Skeletal muscle tissue (tissue), 4 donors: ENCODE data around the gene LXN. TPM values are rescaled to one million over a fixed set of nuclear protein-coding genes. Genes with fewer than 3 reads are reported as not detected.
A peak's percentile ranks its signal among the peaks of the same experiment; 100 is the strongest.

ENCODE experiments used
- H3K27ac ChIP-seq: one replicate; pipeline ENCODE4 v1.7.0; 2013; ENCODE audit warnings: mild to moderate bottlenecking, low read depth, low read length, inconsistent platforms
- H3K27me3 ChIP-seq, 3 donors: one replicate each; pipeline ENCODE4 v1.7.0; 2013; ENCODE audit warnings: low read length in 3 of 3; ENCODE audit not compliant: control insufficient read depth in 3 of 3, insufficient read depth in 3 of 3
- H3K36me3 ChIP-seq, 3 donors: one replicate each; pipeline ENCODE4 v1.7.0; 2013; ENCODE audit warnings: low read length in 3 of 3; ENCODE audit not compliant: control insufficient read depth in 3 of 3, insufficient read depth in 3 of 3
- H3K4me1 ChIP-seq, 3 donors: one replicate each; pipeline ENCODE4 v1.7.0; 2013; ENCODE audit warnings: low read length in 3 of 3, mild to moderate bottlenecking in 3 of 3; ENCODE audit not compliant: control insufficient read depth in 3 of 3, insufficient read depth in 3 of 3
- H3K4me3 ChIP-seq, 3 donors: one replicate each; pipeline ENCODE4 v1.7.0; 2013; ENCODE audit warnings: low read length in 3 of 3
- H3K9ac ChIP-seq, 3 donors: one replicate each; pipeline ENCODE4 v1.7.0; 2013; ENCODE audit warnings: low read length in 3 of 3, mild to moderate bottlenecking in 3 of 3, moderate library complexity in 2 of 3, low read depth in 1 of 3
- H3K9me3 ChIP-seq, 3 donors: one replicate each; pipeline ENCODE4 v1.7.0; 2013; ENCODE audit warnings: low read length in 3 of 3; ENCODE audit not compliant: control insufficient read depth in 3 of 3
- total RNA-seq: library from RNA; depleted of rRNA; stranded (reverse); fragments of >200 nt; gene quantifications from one replicate; pipeline ENCODE4 v1.2.3, GENCODE V29; 2014
- donor health status: Osteomylitis.

The LXN gene
- total RNA-seq, 1 donor from 2014 or later, result 15.7 TPM

DNA sequence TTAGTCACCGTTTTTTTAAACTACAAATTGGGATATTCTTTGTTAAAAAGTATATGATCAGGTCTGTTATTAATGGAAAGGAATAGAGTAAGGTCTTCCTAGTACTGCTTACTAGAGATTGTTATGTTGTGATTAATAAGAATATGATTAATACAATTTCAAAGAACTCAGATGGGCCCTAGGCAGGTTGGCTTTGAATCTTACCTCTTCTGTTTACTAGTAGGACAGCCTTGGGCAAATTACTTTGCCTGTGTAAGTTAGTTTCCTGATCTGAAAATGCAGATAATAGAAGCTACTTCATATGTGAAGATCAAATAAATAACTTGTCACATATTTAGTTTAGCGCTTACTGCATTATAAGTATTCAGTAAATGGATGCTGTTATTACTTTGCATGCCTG is 21.3 kb downstream of the LXN start:
- Histone ChIP-seq H3K27me3 (no peaks in the 10 kb centered on the region), H3K4me3 (no peak overlapping the region), H3K27ac (no peak overlapping the region), H3K9ac (no peak overlapping the region), H3K36me3 (peaks cover 19 to 59% (median 41%) of the 10 kb centered on the region in 3 donors), H3K4me1 (peaks cover 0 to 5% (median 3%) of the 10 kb centered on the region in 3 donors), H3K9me3 (no peaks in the 10 kb centered on the region)

DNA sequence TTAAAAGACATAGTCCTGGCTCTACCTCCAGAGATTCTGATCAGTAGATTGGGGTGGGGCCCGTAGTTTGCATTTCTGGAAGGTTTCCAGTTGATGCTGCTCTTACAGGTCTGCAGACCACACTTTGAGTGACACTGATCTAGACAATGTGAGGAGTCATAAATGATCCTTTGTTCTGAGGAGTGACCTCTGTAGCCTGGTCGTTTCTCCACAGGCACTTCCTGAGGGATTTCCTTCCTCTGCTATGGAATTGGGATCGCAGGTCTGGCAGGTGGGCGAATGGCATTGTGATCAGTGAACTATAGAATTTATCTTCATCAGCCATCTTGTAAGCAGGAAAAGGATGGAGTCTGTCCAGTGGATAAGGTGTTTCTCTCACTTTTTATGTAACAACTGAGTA is 22.7 kb downstream of the LXN start:
- H3K9ac ChIP-seq, result no peak overlapping the region
- H3K9me3 ChIP-seq, result no peaks in the 10 kb centered on the region
- H3K4me1 ChIP-seq, result peaks cover 7 to 14% (median 10%) of the 10 kb centered on the region in 3 donors
- H3K4me3 ChIP-seq, result no peak overlapping the region
- no peak overlapping the region for H3K27ac ChIP-seq
- H3K27me3 ChIP-seq, result no peaks in the 10 kb centered on the region
- H3K36me3 ChIP-seq, result peaks cover 16 to 52% (median 33%) of the 10 kb centered on the region in 3 donors

DNA sequence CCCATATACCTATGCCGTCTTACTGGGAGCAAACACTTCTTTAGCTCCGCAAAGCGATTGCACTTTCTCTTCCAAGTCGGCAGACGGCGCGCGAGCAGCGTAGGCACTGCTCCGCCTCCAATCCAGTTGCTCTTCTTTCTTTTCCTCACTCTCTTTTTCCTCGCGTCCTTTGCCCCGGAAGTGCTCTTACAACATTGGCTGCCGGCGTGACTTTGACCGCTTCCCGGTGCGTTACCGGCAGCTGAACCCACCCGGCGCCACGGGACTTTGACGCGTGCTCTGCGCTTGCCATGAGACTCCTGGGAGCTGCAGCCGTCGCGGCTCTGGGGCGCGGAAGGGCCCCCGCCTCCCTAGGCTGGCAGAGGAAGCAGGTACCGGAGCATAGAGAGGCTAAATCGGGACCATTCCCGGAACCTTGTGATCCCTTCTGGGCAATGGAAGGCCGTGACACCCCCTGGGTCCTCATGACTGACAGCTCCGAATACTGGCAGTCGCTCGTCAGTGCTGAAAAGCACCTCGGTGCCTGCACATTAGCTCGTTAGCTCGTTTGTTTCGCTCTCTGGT is 28.0 kb downstream of the LXN start, which contains the start of gene GFM1:
GFM1 (plus strand) TSS at position 183 of the 564 bp plus-strand sequence; CDS start at position 291, 108 bp downstream.
- H3K9me3 ChIP-seq, result no peaks in the 10 kb centered on the region
- H3K4me1 ChIP-seq, result peaks cover 7 to 14% (median 10%) of the 10 kb centered on the region in 3 donors
- peak within 1 kb of the TSS; percentile 86 to 94 (median 93) for H3K9ac ChIP-seq
- H3K27ac ChIP-seq, result peak within 1 kb of the TSS; percentile 94
- H3K27me3 ChIP-seq, result no peaks in the 10 kb centered on the region
- peak within 1 kb of the TSS; percentile 80 to 99 (median 97) for H3K4me3 ChIP-seq
- H3K36me3 ChIP-seq, result peaks cover 0 to 24% (median 4%) of the 10 kb centered on the region in 3 donors

DNA sequence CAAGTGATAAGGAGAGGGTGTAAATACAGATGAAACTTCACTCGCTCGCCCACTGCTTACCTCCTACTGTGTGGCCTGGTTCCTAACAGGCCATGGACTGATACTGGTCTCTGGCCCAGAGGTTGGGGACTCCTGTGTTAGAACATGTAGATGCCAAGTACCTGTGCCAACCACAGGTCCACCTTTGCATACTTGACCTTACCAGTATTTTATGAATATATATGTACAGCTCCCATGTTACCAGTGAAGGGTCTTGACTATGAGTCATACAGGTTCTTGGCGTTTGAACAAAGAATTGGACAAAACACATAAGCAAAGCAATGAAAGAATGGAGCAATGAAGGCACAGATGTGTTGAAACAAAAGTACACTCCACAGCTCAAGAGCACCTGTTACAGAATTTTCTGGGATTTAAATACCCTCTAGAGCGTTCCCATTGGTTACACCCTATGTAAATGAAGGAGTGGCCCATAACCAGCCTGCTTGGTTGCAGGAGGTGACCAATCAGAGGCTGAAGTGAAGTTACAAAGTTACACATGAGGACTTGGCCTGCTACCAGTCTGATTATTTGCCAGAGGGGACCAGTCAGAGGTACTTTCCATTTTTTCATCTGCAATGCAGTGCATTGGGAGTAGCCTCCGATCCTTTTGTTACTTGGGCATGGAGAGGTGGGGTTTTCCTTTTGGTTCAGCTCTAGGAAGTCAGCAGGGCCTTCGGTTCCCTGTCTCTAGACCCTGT is 29.8 kb downstream of the LXN start:
- H3K9ac ChIP-seq, result no peak overlapping the region
- H3K4me3 ChIP-seq, result no peak overlapping the region
- peaks cover 7 to 14% (median 10%) of the 10 kb centered on the region in 3 donors for H3K4me1 ChIP-seq
- no peaks in the 10 kb centered on the region for H3K9me3 ChIP-seq
- H3K36me3 ChIP-seq, result peaks cover 0 to 16% (median 2%) of the 10 kb centered on the region in 3 donors
- H3K27me3 ChIP-seq, result no peaks in the 10 kb centered on the region
- H3K27ac ChIP-seq, result no peak overlapping the region

DNA sequence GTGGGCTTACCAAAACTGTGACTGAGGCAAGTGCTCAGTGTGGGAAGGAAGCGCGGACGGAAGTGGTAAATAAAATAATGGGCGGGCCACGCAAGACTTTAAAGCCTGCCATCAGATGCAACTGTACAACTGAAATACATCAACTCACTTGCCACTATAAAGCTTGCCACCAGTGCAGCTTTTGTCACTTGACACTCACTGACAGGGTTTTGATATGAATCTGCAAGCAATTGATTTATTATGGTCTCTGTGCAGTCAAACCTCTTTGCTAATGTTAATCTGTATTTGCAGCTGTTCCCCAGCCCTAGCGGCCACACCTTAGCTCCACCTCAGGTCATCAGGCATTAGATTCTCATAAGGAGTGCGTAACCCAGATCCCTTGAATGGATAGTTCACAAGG is 30.4 kb downstream of the LXN start:
- no peak overlapping the region for H3K9ac ChIP-seq
- no peak overlapping the region for H3K4me3 ChIP-seq
- H3K27me3 ChIP-seq, result no peaks in the 10 kb centered on the region
- H3K4me1 ChIP-seq, result peaks cover 7 to 14% (median 10%) of the 10 kb centered on the region in 3 donors
- peaks cover 0 to 10% (median 2%) of the 10 kb centered on the region in 3 donors for H3K36me3 ChIP-seq
- H3K27ac ChIP-seq, result no peak overlapping the region
- no peaks in the 10 kb centered on the region for H3K9me3 ChIP-seq

DNA sequence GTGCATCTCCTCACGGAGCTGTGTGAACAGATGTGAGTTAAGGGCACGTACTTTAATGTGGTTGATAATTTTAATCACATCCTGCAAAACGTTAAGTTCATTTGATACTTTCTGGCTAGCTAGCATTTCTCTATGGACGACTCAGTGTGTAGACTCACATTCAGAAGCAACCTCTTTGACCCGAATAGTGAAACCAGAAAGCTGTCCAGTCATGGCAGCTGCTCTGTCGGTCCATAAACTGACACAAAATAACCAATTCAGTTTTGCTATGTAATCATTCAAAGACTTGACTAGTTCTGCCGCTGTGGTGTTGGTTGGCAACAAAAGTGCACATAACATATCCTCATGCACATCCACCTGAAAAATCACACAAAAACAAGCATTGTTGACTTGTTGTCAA is 31.8 kb downstream of the LXN start:
- H3K4me3 ChIP-seq, result no peak overlapping the region
- H3K27me3 ChIP-seq, result no peaks in the 10 kb centered on the region
- H3K9ac ChIP-seq, result no peak overlapping the region
- H3K36me3 ChIP-seq, result no peaks in the 10 kb centered on the region
- H3K9me3 ChIP-seq, result no peaks in the 10 kb centered on the region
- H3K4me1 ChIP-seq, result peaks cover 3 to 6% (median 3%) of the 10 kb centered on the region in 3 donors
- H3K27ac ChIP-seq, result no peak overlapping the region

DNA sequence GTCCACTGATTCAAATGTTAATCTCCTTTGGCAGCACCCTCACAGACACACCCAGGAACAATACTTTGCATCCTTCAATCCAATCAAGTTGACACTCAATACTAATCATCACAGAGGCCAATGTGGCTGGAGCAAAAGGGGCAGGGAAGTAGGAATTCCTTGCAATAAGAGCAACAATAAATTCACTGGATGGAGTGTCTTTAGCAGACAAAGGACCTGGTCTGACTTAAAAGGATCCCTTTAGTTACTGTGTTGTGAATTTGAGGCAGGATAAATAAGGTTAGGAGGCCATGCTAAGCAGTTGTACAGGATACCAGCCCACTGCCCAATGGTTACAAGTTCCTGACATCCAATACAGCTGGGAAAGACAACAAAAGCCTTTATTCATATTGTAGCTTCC is 40.5 kb downstream of the LXN start:
- Histone ChIP-seq H3K36me3 (no peaks in the 10 kb centered on the region), H3K4me3 (no peak overlapping the region), H3K9me3 (no peaks in the 10 kb centered on the region), H3K9ac (no peak overlapping the region), H3K27ac (no peak overlapping the region), H3K27me3 (no peaks in the 10 kb centered on the region), H3K4me1 (no peaks in the 10 kb centered on the region)

DNA sequence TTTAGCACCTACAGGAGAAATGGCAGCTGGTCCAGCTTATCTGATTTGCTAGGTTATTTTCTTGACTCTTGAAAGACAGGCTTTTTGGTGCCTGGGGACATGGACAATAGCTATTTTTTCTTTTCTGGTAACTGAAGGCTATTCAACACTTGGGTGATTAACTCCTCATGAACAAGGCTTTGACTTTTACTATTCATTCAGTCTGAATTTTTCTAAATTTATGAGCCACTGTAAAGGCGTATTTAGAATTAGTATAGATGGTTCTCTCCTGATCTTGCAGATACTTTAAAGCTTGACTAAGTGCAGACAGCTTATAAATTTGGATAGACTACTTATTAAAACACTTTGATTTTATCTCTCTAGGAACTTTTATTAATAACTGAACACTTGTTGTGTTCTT is 46.6 kb downstream of the LXN start:
- no peak overlapping the region for H3K9ac ChIP-seq
- no peaks in the 10 kb centered on the region for H3K36me3 ChIP-seq
- no peaks in the 10 kb centered on the region for H3K4me1 ChIP-seq
- H3K9me3 ChIP-seq, result no peaks in the 10 kb centered on the region
- H3K27me3 ChIP-seq, result no peaks in the 10 kb centered on the region
- H3K27ac ChIP-seq, result no peak overlapping the region
- H3K4me3 ChIP-seq, result no peak overlapping the region

DNA sequence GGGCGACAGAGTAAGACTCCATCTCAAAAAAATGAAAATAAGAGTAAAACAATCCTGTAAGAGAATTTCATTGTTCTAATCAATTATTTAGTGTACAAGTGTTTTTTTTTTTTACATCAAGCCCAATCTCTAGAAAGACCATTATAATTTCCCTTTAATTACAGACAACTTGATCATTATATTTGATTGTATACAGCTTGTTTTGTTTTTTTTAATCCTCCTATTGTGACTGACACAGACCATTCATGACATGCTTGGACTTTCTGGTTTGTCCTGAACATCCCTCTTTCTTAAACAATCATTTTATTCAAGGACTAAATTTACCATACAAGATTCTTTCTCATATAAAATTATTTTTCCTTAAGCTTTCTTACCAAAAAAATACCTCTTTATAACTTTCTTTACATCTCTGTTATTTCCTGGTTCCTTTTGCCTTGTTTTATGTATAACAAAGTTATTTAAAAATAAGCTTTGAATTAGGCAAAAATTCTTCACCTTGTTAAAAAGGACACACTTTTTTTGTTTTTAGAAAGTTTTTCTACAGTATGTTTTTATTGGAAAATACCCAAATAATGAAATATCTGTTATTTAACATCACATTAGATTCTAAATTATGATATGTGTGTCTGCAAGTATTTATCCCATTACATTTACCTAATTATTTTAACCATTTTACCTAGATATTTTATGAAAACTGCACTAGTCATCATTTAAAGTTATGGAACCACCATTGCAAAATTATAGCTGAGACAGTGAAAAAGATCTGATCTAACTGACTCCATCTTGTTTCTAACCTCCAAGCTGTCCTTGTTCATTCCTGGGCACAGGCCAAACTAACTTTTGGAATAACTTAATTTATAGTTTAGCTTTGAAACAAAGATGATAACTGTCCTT is 54.2 kb downstream of the LXN start:
- no peaks in the 10 kb centered on the region for H3K27me3 ChIP-seq
- no peaks in the 10 kb centered on the region for H3K9me3 ChIP-seq
- H3K36me3 ChIP-seq, result no peaks in the 10 kb centered on the region
- no peaks in the 10 kb centered on the region for H3K4me1 ChIP-seq
- H3K9ac ChIP-seq, result no peak overlapping the region
- no peak overlapping the region for H3K27ac ChIP-seq
- H3K4me3 ChIP-seq, result no peak overlapping the region
